T-helper 1 cell (primary cell): ENCODE data around the gene PTGES2.
"Not testable (repeated sequence)": the region's sequence is repeated elsewhere in the genome, so short reads cannot be mapped to it uniquely, and the experiment has no call there.

Experiments used
- DNase-seq, 5 donors: peaks; one replicate each; pipeline ENCODE4 v3.0.0-alpha.2; 2012 to 2020

The PTGES2 gene

GRCh38 chr9:128118971-128119665, 8.4 kb downstream of the PTGES2 start:
- no peak for DNase-seq

GRCh38 chr9:128118472-128118857, 9.1 kb downstream of the PTGES2 start:
- DNase-seq = no peak

GRCh38 chr9:128117613-128118471, 9.7 kb downstream of the PTGES2 start:
- DNase-seq = peak; percentile 89 to 97 (median 90)

- no peak for DNase-seq
Measured at GRCh38 chr9:128116104-128117083, 11.1 kb downstream of the PTGES2 start.

GRCh38 chr9:128115187-128116103, 12.1 kb downstream of the PTGES2 start:
- no peak for DNase-seq

GRCh38 chr9:128114326-128115186, 13.0 kb downstream of the PTGES2 start:
- no peak for DNase-seq

GRCh38 chr9:128113526-128114325, 13.8 kb downstream of the PTGES2 start:
- DNase-seq = no peak

- not testable (repeated sequence) for DNase-seq
Measured at GRCh38 chr9:128111726-128112125, 15.8 kb downstream of the PTGES2 start.

- DNase-seq = no peak
Measured at GRCh38 chr9:128109050-128109709, 18.3 kb downstream of the PTGES2 start.

GRCh38 chr9:128108269-128109049, 19.1 kb downstream of the PTGES2 start:
- no peak for DNase-seq

GRCh38 chr9:128107468-128108268, 19.9 kb downstream of the PTGES2 start:
- no peak for DNase-seq

- DNase-seq = no peak
Measured at GRCh38 chr9:128106940-128107467, 20.5 kb downstream of the PTGES2 start.

GRCh38 chr9:128106181-128106939, 21.2 kb downstream of the PTGES2 start:
- DNase-seq = no peak

- no peak for DNase-seq
Measured at GRCh38 chr9:128105538-128106175, 21.9 kb downstream of the PTGES2 start.

GRCh38 chr9:128104171-128104618, 23.3 kb downstream of the PTGES2 start:
- no peak for DNase-seq

- DNase-seq = peak in 2 of 5 donors; percentile 32 to 45
Measured at GRCh38 chr9:128103589-128103962, 24.0 kb downstream of the PTGES2 start.
